ENCODE data around the gene TRIP4. TPM values are rescaled to one million over a fixed set of nuclear protein-coding genes. Genes with fewer than 3 reads are reported as not detected.

TRIP4 gene
- total RNA-seq, 1 experiment from 2014 or later: 21.7 TPM

GRCh38 chr15:64460206-64460723 is 72.6 kb downstream of the TRIP4 start, which contains the start of gene ZNF609:
Gene ZNF609, plus strand, starts transcription at chr15:64460578. Its CDS starts 38,842 bp downstream, at chr15:64499420.
- H3K4me2 ChIP-seq (ENCODE audit: insufficient read depth, insufficient read length, low read length): peak within 1 kb of the TSS; percentile 97
- no peak within 1 kb of the TSS for H2AK5ac ChIP-seq (ENCODE audit: insufficient read length, low read length)
- peak within 1 kb of the TSS; percentile 23; the same call in 1 of the 2 replicates for H3K14ac ChIP-seq (ENCODE audit: insufficient read depth, low read length)
- no peak within 1 kb of the TSS for H3K4ac ChIP-seq (ENCODE audit: low read depth, low read length)
- no peak within 1 kb of the TSS for H4K91ac ChIP-seq (ENCODE audit: insufficient read length, low read depth, low read length)
- no peak within 1 kb of the TSS for H3K23ac ChIP-seq (ENCODE audit: insufficient read length, low read depth, low read length)
- no peak within 1 kb of the TSS for H2BK12ac ChIP-seq (ENCODE audit: insufficient read length, low read depth, low read length)
- peak within 1 kb of the TSS; percentile 82 to 92 for H3K4me3 Mint-ChIP-seq
- H3T11ph ChIP-seq (ENCODE audit: low read length): no peak within 1 kb of the TSS
- H3K18ac ChIP-seq (ENCODE audit: insufficient read length, low read depth, low read length): peak within 1 kb of the TSS; percentile 52
- no peak within 1 kb of the TSS for H4K8ac ChIP-seq (replicated peaks; ENCODE audit: insufficient read length, low read depth, low read length)
- peaks cover 14% of the 10 kb centered on the region; the same call in 1 of the 2 replicates for H3K79me2 ChIP-seq (ENCODE audit: insufficient read depth, low read length)
- H3K4me1 Mint-ChIP-seq: peaks cover 43 to 54% of the 10 kb centered on the region in 2 experiments
- H3K27ac Mint-ChIP-seq: peak within 1 kb of the TSS; percentile 93 to 97 (median 95)
- H4K20me1 ChIP-seq (ENCODE audit: control insufficient read depth, insufficient read depth, insufficient read length): no peaks in the 10 kb centered on the region
- H3K27me3 ChIP-seq (ENCODE audit: insufficient read depth, low read length): no peaks in the 10 kb centered on the region
- 0 out of 2 replicates have a peak, but pooled peaks cover 5% of the 10 kb centered on the region for H3K4me1 ChIP-seq (ENCODE audit: insufficient read depth, low read length)
- H3K9me3 ChIP-seq (ENCODE audit: control insufficient read depth, low read depth, low read length): no peaks in the 10 kb centered on the region
- peaks cover 7% of the 10 kb centered on the region for H3K23me2 ChIP-seq (ENCODE audit: insufficient read length, low read depth, low read length, poor library complexity, severe bottlenecking)
- peak within 1 kb of the TSS; percentile 63 for H3K27ac ChIP-seq (ENCODE audit: insufficient read length, low read depth, low read length)
- H3K27me3 Mint-ChIP-seq (ENCODE audit: low read depth): no peaks in the 10 kb centered on the region
- WGBS (ENCODE audit: extremely low coverage, insufficient read length, low lambda C conversion rate): no CpG with 5 or more reads among the region's 45 CpGs
- H3K79me1 ChIP-seq (ENCODE audit: insufficient read depth, low read depth, low read length, poor library complexity, severe bottlenecking): peaks cover 7% of the 10 kb centered on the region
- H4K5ac ChIP-seq (ENCODE audit: insufficient read length, low read depth, low read length): no peak within 1 kb of the TSS
- peaks cover 0 to 5% (median 4%) of the 10 kb centered on the region in 3 experiments; a peak in 5 of 7 replicates for H3K36me3 Mint-ChIP-seq (ENCODE audit: insufficient read depth in 1 of 3, low read depth in 3 of 3)
- H2BK15ac ChIP-seq (ENCODE audit: low read depth, low read length): no peak within 1 kb of the TSS
- peak within 1 kb of the TSS; percentile 82 for H3K9ac ChIP-seq (ENCODE audit: extremely low read depth, insufficient read length, low read length)
- H3K9me3 Mint-ChIP-seq: no peaks in the 10 kb centered on the region
- H2AFZ ChIP-seq (ENCODE audit: low read length): peak within 1 kb of the TSS; percentile 92
- DNase-seq: peak; percentile 97
- H2BK5ac ChIP-seq (ENCODE audit: insufficient read length, low read length): no peak within 1 kb of the TSS
- H3K56ac ChIP-seq (ENCODE audit: insufficient read length, low read depth, low read length): no peak within 1 kb of the TSS
- no peak within 1 kb of the TSS for H2BK20ac ChIP-seq (ENCODE audit: low read depth, low read length, poor library complexity, severe bottlenecking)
- no peak for TF ChIP-seq CTCF (conservative IDR thresholded peaks at IDR 0.05)
- no peak within 1 kb of the TSS for H2BK120ac ChIP-seq (ENCODE audit: low read depth, low read length, poor library complexity, severe bottlenecking)
